Stimulated activated CD8-positive, alpha-beta memory T cell treated with anti-CD3 and anti-CD28 coated beads, Interleukin-7, amount 100 ng/mL, for 1 hour (primary cell): Measurements from ENCODE around the gene TNXB.
A peak's percentile ranks its signal among the peaks of the same experiment; 100 is the strongest.
"Not testable (repeated sequence)": the region's sequence is repeated elsewhere in the genome, so short reads cannot be mapped to it uniquely, and the experiment has no call there.

Source experiments
- DNase-seq, 2 donors: peaks; one replicate each; pipeline ENCODE4 v3.0.0-alpha.2; 2020; ENCODE audit warnings: low read depth in 2 of 2

Gene TNXB

GRCh38 chr6:32144238-32144637, 35.1 kb upstream of the TNXB start:
- not testable (repeated sequence) for DNase-seq

- DNase-seq = no peak
Measured at GRCh38 chr6:32140420-32141046, 31.4 kb upstream of the TNXB start.

DNA sequence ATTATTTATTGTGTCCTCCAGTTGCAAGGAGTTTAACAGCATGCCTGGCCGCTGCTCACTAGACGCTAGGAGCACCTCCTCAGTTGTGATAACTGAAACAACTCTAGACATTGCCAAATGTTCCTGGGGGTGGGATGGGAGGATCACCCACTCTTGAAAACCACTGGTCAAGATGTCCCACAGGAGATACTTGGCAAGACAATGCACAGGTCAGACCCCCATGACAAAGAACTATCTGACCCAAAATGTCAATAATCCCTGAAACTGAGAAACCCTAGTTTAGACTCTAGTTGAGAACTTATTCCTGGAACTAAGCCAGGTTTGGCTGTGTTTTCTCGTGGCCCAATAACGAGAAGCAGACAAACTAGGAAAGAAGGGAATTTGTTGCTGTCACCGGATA, 30.5 kb upstream of the TNXB start:
- no peak for DNase-seq

DNA sequence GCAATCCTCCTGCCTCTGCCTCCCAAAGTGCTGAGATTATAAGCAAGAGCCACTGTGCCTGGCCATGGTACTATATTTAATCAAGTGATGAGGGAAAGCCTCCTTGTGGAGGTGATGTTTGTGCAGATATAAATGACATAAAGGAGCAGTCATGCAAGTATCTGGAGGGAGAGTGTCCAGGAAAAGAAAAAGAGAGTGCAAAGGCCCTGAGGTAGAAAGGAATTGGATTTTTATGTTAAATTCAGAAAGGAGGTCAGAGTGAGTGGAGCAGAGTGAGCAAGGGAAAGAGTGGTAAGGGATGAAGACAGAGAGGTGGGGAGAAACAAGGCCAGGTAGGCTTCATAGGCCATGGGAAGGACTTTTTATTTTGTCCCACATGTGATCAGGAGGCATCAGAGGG, 28.3 kb upstream of the TNXB start:
- no peak for DNase-seq

DNA sequence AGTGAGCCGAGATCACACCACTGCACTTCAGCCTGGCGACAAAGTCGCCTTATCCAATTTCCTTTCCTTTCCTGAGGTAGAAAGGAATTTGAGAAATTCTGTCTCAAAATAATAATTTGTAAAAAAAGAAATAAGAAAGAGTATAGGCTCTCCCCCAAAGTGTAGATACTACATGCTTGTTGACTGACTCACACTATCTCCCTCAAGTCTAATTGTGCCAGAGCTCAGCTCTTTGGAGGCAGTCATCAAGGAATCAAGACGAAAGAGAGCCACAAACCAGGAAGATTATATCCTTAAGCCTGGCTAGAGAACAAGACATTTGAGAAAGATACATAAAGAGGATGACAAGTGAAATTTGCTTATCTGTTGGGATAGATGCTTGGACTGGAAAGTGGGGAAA, 24.6 kb upstream of the TNXB start:
- DNase-seq = no peak

DNA sequence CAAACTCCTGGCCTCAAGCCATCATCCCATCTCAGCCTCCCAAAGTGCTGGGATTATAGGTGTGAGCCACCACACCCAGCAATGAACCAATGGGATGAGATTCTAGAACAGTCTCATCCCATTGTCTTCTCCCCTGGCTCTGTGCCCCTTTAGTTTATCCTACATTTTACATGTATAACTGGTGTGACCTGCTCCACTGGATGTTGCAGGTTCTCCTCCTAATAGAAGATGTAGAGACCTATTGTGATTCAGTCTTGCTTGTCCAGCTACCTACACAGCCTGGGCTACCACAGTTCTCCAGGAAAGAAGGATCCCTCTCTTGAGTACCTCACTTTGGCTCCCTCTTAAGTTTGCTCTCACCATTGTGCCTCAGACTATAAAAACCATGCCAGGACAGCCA, 23.0 kb upstream of the TNXB start:
- no peak for DNase-seq

DNA sequence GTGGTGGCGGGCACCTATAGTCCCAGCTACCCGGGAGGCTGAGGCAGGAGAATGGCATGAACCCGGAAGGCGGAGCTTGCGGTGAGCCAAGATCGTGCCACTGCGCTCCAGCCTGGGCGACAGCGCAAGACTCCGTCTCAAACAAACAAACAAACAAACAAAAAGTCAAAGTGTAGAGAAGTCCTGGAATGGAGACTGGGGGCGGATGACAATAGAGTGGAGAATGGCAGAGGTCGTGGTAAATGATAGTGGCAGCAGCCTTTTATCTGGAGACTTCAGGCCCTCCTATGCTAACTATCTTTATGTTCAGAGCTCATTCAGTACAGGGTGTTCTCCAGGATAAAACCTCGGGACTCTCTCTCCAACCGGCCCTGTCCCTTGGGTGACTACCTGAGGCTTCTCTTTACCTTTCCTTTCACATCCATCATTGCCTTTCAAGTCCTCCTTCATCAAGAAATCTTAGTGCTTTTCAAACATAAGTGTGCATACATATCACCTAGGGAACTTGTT, 22.4 kb upstream of the TNXB start:
- DNase-seq = no peak

DNA sequence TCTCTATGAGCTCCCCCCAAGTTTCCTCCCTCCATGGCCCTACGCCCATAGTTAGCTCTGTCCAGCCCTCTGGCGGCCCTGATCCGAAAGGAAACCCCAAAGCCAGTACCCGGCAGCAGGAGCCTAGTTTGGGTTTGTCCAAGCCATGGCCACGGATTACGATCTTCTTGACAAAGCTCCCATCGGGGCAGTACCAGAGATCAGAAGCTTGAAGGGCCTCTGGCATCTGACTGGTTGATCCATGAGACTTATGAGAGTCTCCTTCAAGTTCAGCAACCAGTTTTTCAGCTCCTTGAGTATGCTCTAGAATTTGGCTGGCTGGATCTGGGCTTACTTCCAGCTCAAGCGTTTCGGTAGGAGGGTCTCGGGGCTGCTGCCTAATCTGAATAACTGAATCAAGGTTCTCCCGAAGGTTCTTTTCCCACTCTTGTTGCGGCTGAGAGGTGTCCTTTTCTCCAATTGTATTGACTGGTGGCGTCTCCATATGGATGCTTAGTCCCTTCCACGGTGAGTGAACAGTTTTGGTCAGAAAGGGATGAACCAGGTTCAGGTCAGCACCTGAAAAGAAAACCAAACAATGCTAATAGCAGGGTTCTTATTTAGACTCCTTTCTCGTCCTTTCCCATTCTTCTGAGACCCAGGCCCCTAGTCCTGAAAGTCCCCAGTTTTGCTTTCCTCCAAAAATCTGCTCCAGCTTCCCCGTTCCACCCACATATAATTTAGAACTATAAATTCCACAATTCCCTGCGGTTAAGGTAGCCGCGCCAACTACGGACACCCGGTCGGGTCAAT, 20.4 kb upstream of the TNXB start:
- no peak for DNase-seq

DNA sequence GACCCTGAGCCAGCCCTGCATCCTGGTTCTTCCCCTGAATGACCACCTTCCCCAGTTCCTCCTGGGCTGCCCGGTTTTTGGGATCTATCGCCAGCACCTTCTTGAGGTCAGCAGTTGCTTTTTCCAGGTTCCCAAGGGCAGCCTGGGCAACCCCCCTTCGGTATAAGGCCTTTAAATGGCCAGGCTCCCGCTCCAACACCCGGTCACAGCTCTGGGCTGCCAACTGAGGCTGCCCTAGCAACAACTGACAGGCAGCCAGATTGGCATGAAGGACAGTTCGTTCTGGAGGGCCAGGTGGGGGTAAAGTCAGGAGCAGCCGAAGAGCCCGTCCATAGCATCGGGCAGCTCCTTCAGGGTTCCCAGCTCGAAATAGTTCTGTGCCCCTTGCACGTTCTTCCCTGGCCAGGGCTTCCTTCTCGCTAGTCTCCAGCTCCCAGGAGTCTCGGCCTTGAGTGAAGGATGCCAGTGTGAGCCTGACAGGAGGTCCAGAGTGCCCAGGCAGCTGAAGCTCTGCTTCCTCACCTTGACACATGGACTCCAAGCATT, 19.7 kb upstream of the TNXB start:
- DNase-seq = no peak

DNA sequence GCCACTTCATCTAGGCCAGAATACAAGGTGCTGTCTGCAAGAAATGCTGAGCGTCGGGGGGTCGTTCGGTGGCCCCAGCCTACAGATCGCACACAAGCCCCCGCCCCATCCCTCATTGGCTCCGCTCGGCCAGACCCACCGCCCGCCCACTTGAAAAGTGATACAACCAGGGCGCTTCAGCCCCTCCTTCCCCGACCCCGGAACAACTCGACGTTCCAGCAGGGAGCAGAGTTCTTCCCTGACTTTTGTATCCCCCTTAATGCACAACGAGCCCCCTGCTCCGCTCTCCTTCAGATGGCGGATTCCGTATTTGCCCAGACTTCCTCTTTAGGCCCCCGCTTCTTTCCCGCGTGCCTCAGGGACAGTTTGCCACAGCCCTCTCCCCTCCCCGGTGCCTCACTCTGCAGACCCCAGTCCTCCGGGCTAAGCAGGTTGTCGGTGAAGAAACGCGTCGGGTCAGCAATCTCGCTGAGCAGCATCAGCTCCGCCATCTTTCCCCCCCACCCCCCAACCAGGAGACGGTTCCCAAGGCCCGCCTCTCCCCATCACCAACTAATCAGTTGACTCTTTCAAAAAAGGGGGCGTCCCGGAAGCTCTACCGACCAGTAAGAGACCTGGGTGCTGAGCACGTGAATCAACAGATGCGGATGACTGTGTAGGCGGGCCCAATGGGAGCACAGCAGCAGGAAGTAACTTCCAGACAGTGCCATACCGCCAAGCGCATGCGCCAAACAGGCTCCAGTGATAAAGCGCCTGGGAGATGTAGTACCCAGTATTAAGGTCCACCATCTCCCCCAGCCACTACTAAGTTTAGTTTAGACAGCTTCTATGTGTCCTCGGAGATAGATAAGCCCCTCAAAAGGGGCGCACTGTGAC, 18.8 kb upstream of the TNXB start, which contains the start of gene ATF6B:
Gene ATF6B, minus strand, starts transcription at position 530 of the 876 bp plus-strand sequence. Its CDS starts 39 bp downstream, at position 491.
- peak; percentile 82 to 90 for DNase-seq

DNA sequence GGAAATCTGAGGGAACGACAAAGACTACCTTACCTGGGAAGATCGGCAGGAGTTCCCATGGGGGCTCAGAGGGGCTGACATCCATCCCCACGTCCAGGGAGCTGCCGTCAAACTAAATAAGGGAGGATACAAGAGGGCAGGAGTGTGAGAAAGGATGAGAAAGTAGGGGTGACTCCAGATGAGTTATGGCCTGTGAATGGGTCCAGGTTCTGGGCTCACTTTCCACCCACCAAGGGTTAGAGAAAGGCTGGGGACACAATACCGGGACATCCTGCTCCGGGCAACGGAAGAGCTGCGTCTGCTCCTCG, 18.2 kb upstream of the TNXB start:
- DNase-seq = no peak

- no peak for DNase-seq
Measured at GRCh38 chr6:32126880-32127279, 17.7 kb upstream of the TNXB start.

- DNase-seq = no peak
Measured at GRCh38 chr6:32123681-32124080, 14.5 kb upstream of the TNXB start.

- no peak for DNase-seq
Measured at GRCh38 chr6:32120573-32121059, 11.5 kb upstream of the TNXB start.

- DNase-seq = peak; percentile 22 to 23
Measured at GRCh38 chr6:32118782-32119628, 9.9 kb upstream of the TNXB start.

DNA sequence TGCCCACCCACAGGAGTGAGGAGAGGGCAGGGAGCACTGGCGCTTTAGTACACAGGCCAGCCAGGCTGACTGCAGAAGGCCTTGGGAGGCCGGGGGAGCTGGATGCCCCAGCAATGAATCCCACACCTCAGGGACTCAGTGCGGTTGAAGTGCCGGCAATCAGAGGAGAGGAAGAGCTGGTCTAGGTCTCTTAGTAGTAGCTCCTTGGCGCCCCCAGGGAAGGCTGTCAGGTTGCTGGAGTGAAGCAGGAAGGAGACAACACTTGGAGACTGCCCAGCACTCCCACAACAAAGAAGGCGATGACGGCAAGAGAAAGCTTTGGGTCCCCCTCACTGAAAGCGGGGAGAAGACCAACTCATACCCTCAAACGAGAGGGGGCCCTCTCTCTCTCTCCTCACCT, 8.3 kb upstream of the TNXB start:
- DNase-seq = no peak

GRCh38 chr6:32116674-32117073, 7.5 kb upstream of the TNXB start:
- DNase-seq = no peak

GRCh38 chr6:32115623-32116022, 6.5 kb upstream of the TNXB start:
- no peak for DNase-seq

- DNase-seq = no peak
Measured at GRCh38 chr6:32114796-32115195, 5.7 kb upstream of the TNXB start.

- DNase-seq = no peak
Measured at GRCh38 chr6:32113386-32114352, 4.5 kb upstream of the TNXB start.
